Lung (tissue), 12 donors: ENCODE results near the gene NSFL1C. TPM values are rescaled to one million over a fixed set of nuclear protein-coding genes. Genes with fewer than 3 reads are reported as not detected.
"Not testable (repeated sequence)": the region's sequence is repeated elsewhere in the genome, so short reads cannot be mapped to it uniquely, and the experiment has no call there.

ENCODE experiments used
- ATAC-seq: fragments of 200-7000 bp; cut with Tn5 transposase; one replicate; pipeline ENCODE4 v1.9.1; 2020; ENCODE audit warnings: moderate number of reproducible peaks; ENCODE audit not compliant: insufficient read depth, low FRiP score
- DNase-seq, 3 donors: peaks; one replicate each; pipeline ENCODE4 v3.0.0-alpha.2; 2013 to 2017
- H3K27ac ChIP-seq, 2 donors: one replicate each; pipeline ENCODE4 v1.5.1; 2013; ENCODE audit warnings: mild to moderate bottlenecking in 2 of 2, moderate library complexity in 2 of 2, control low read depth in 1 of 2, inconsistent platforms in 1 of 2, low read depth in 1 of 2, low read length in 1 of 2
- H3K27me3 ChIP-seq, 3 donors: one replicate each; pipeline ENCODE4 v1.5.1; 2013; ENCODE audit warnings: low read length in 2 of 3; ENCODE audit not compliant: control insufficient read depth in 3 of 3, insufficient read depth in 3 of 3
- H3K36me3 ChIP-seq, 4 donors: one replicate each; pipeline ENCODE4 v1.5.1; 2013; ENCODE audit warnings: low read length in 4 of 4, mild to moderate bottlenecking in 1 of 4, moderate library complexity in 1 of 4; ENCODE audit not compliant: control insufficient read depth in 4 of 4, insufficient read depth in 4 of 4
- H3K4me1 ChIP-seq, 5 donors: one replicate each; pipeline ENCODE4 v1.5.1; 2013; ENCODE audit warnings: low read length in 5 of 5, mild to moderate bottlenecking in 2 of 5, moderate library complexity in 1 of 5; ENCODE audit not compliant: control insufficient read depth in 5 of 5, insufficient read depth in 5 of 5
- H3K4me3 ChIP-seq: one replicate; pipeline ENCODE4 v1.5.1; 2013; ENCODE audit warnings: mild to moderate bottlenecking, control low read depth, moderate library complexity
- H3K9ac ChIP-seq, 2 donors: one replicate each; pipeline ENCODE4 v1.5.1; 2013; ENCODE audit warnings: low read length in 2 of 2, control low read depth in 1 of 2; ENCODE audit not compliant: insufficient read depth in 1 of 2
- H3K9me3 ChIP-seq, 4 donors: one replicate each; pipeline ENCODE4 v1.5.1; 2013; ENCODE audit warnings: low read length in 3 of 4, mild to moderate bottlenecking in 1 of 4, moderate library complexity in 1 of 4; ENCODE audit not compliant: control insufficient read depth in 4 of 4, insufficient read depth in 3 of 4
- CTCF ChIP-seq: IDR thresholded peaks from 2 replicates; pipeline ENCODE4 v1.5.1; 2012; ENCODE audit warnings: mild to moderate bottlenecking; ENCODE audit errors: control extremely low read depth, extremely low read depth
- WGBS, 2 donors: extraction: QIAGEN DNeasy Blood & Tissue Kit; methylation state at CpG; one replicate each; pipeline ENCODE4 v1.1.7; 2013; 5-methylcytosine and 5-hydroxymethylcytosine counted together
- polyA plus RNA-seq, 2 donors: library from polyadenylated mRNA; stranded (reverse); fragments of 200-250 nt; gene quantifications; one replicate each; pipeline ENCODE4 v1.2.1, GENCODE V29; 2013
- total RNA-seq, 2 donors: library from RNA; depleted of rRNA in 1 of 2; stranded (reverse); fragments of >200 nt in 1 of 2; gene quantifications; one replicate each; pipeline ENCODE4 v1.2.1, GENCODE V29; 2014 to 2021
- donor health status: control.
- donor health status: control.
- donor health status: Bipolar disorder and iron deficiency.
- donor health status: healthy.
- donor health status: DM: yes; HTN: yes; CAD: no.

Gene NSFL1C
- total and polyA plus RNA-seq, 4 donors, result 39.0 to 84.8 (median 53.1) TPM

DNA sequence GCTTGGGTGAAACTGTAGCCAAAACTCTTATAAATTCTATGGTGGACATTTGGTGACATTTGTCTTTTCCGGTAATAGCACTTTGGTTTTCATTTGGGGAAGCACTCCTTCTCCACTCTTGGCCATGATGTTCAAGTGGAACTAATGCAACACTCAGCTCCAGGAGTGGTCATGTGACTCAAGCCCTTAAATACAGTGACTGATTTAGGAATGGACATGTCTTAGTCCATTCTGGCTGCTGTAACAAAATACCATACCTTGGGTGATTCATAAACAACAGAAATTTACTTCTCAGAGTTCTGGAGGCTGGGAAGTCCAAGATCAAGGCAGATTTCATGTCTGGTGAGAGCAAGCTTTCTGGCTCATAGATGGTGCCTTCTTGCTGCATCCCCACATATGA is 63.0 kb downstream of the NSFL1C start:
- ATAC-seq (no peak), DNase-seq (no peak)
- Histone ChIP-seq H3K4me1 (no peaks in the 10 kb centered on the region), H3K27ac (no peak overlapping the region), H3K9ac (no peak overlapping the region), H3K9me3 (peaks cover 0 to 6% (median 0%) of the 10 kb centered on the region in 4 donors), H3K4me3 (no peak overlapping the region), H3K36me3 (no peaks in the 10 kb centered on the region), H3K27me3 (no peaks in the 10 kb centered on the region)
- WGBS, 2 donors, result 40 to 50% methylated on average over 1 of the region's 1 CpG
- no peak for TF ChIP-seq CTCF

DNA sequence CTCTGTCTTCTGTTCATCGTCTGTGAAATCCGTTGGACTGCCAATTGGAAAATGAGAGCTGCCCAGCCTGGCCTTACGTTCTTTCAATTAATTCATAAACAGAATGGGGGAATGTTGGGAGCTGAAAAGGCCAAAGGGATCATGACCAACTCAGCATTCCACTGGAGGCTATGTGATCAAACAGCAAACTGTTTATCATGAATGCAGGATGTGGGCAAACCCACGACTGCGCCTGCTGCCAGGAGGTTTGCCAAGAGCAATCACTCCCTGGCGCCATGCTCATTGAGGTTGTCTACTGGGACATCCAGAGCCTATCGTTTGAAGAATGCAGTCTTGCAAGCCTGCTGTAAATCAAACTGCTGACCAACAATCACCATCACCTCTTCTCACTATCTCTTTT is 64.5 kb downstream of the NSFL1C start:
- DNase-seq, result no peak
- WGBS, 2 donors, result 71 to 76% methylated on average over 7 of the region's 7 CpGs

GRCh38 chr20:1401451-1401907 is 65.2 kb downstream of the NSFL1C start:
- Histone ChIP-seq H3K4me1 (no peaks in the 10 kb centered on the region), H3K27ac (no peak overlapping the region), H3K36me3 (no peaks in the 10 kb centered on the region), H3K9ac (no peak overlapping the region), H3K9me3 (peaks cover 0 to 2% (median 0%) of the 10 kb centered on the region in 4 donors), H3K4me3 (no peak overlapping the region), H3K27me3 (peaks cover 0 to 5% (median 4%) of the 10 kb centered on the region in 3 donors)
- no peak for TF ChIP-seq CTCF
- ATAC-seq, result no peak
- no peak for DNase-seq
- WGBS, 2 donors, result 94% methylated on average over 3 of the region's 3 CpGs

More for the DNA sequence above, 64.5 kb downstream of the NSFL1C start:
- H3K36me3 ChIP-seq, result no peaks in the 10 kb centered on the region
- no peak for ATAC-seq
- TF ChIP-seq CTCF, result no peak
- no peak overlapping the region for H3K9ac ChIP-seq
- H3K4me3 ChIP-seq, result no peak overlapping the region
- H3K4me1 ChIP-seq, result no peaks in the 10 kb centered on the region
- no peak overlapping the region for H3K27ac ChIP-seq
- peaks cover 0 to 5% (median 0%) of the 10 kb centered on the region in 4 donors for H3K9me3 ChIP-seq
- peaks cover 0 to 5% (median 3%) of the 10 kb centered on the region in 3 donors for H3K27me3 ChIP-seq

DNA sequence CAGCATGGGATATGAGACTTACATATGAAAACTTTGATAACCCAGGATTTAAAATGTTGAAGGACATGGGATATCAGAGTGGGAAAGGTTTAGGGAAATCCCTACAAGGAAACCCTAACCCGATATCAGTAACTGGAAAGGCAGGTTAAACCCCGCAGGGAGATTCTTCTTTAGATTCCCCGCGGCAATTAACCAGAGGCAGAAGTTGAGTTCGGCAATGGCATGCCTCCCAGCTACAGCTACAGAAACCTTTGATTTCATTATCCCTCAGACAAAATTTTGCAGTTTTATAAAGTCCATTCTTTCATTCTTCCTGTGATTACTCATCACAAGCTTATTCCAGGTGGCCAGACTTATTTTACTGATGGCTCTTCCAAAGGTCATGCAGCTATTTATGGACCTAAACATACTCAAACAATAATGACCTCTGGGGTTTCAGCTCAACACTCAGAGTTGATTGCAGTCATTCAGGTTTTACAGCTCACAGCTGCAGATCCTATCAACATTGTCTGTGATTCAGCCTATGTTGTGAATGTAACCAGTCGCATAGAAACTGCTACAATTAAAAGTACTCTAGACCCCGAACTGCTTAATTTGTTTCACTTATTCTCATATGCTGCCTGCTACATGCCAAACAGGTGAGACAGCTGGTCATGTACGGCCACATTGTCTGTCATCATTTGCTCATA is 66.8 kb downstream of the NSFL1C start:
- not testable (repeated sequence) for H3K4me1 ChIP-seq, H3K27ac ChIP-seq, H3K9ac ChIP-seq, ATAC-seq, H3K9me3 ChIP-seq, H3K36me3 ChIP-seq, H3K4me3 ChIP-seq
- DNase-seq, result peak in 1 of 3 donors; percentile 33
- WGBS, 2 donors, result 77 to 89% methylated on average over 8 of the region's 8 CpGs
- H3K27me3 ChIP-seq, result peaks cover 0 to 11% (median 10%) of the 10 kb centered on the region in 3 donors

DNA sequence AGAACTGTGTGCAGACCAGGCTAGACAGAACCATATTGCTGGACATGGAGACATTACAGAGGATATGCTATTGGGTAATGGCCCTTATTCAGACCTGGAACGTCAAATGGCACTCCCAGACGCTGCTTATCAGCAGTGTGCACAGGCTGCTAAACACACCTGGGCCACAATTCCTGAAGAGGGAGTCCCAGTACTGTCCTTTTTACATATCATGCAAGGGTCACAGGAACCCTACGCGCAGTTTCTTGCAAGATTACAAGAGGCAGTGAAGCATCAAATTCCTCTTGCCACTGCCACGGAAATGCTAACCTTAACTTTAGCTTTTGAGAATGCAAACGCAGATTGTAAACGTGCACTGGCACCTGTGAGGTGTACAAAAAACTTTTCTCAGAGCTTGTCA is 68.5 kb downstream of the NSFL1C start:
- WGBS, 2 donors, result 63 to 79% methylated on average over 7 of the region's 7 CpGs
- H3K27me3 ChIP-seq, result peaks cover 0 to 16% (median 12%) of the 10 kb centered on the region in 3 donors
- not testable (repeated sequence) for H3K27ac ChIP-seq, H3K9me3 ChIP-seq, H3K9ac ChIP-seq, H3K4me1 ChIP-seq, H3K36me3 ChIP-seq, H3K4me3 ChIP-seq, ATAC-seq, DNase-seq
